Stimulated activated CD8-positive, alpha-beta memory T cell treated with anti-CD3 and anti-CD28 coated beads, Interleukin-7, amount 100 ng/mL, for 48 hours (primary cell): ENCODE data around the gene NKX1-1.
"Not testable (repeated sequence)": the region's sequence is repeated elsewhere in the genome, so short reads cannot be mapped to it uniquely, and the experiment has no call there.

Experiments
- DNase-seq, 2 donors: peaks; one replicate each; pipeline ENCODE4 v3.0.0-alpha.2; 2020; ENCODE audit warnings: low read depth in 1 of 2; ENCODE audit errors: extremely low read depth in 1 of 2

NKX1-1 gene

DNA sequence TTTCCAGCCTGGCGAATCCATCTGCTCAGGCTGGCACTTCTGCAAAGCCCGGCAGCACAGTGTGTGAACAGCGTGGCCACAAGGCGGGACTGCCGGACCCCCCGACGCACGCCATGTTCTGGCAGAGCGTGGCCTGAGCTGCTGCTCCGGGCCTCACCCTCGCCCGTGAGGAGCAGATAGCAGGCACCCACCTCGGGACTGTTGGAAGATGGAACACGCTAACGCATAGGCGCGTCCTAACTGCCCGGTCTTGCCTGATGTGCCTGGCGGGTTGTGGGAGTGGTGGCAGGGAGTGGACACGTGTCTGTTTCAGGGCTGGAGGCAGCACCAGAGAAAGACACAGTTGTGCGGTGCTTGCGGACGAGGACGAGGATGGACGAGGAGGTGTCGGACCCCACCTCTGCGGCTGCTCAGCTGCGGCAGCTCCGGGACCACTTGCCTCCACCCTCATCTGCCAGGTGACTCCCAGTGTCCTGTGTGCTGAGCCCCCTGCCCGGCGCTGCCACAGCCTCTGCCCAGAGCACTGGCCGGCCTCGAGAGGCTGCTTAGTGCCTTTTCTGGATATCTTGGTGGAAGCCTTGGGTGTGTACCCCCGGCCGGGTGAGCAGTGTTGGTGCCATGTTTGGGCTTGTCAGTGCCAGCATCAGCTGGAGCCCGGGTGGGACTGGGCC is 31.1 kb downstream of the NKX1-1 start:
- no peak for DNase-seq

GRCh38 chr4:1374706-1375045 is 31.6 kb downstream of the NKX1-1 start:
- DNase-seq = no peak

GRCh38 chr4:1373892-1374705 is 32.1 kb downstream of the NKX1-1 start:
- DNase-seq = no peak

- DNase-seq = not testable (repeated sequence)
Observed at GRCh38 chr4:1372576-1372975, 33.7 kb downstream of the NKX1-1 start.

- DNase-seq = no peak
Observed at GRCh38 chr4:1371176-1372165, 34.8 kb downstream of the NKX1-1 start.

DNA sequence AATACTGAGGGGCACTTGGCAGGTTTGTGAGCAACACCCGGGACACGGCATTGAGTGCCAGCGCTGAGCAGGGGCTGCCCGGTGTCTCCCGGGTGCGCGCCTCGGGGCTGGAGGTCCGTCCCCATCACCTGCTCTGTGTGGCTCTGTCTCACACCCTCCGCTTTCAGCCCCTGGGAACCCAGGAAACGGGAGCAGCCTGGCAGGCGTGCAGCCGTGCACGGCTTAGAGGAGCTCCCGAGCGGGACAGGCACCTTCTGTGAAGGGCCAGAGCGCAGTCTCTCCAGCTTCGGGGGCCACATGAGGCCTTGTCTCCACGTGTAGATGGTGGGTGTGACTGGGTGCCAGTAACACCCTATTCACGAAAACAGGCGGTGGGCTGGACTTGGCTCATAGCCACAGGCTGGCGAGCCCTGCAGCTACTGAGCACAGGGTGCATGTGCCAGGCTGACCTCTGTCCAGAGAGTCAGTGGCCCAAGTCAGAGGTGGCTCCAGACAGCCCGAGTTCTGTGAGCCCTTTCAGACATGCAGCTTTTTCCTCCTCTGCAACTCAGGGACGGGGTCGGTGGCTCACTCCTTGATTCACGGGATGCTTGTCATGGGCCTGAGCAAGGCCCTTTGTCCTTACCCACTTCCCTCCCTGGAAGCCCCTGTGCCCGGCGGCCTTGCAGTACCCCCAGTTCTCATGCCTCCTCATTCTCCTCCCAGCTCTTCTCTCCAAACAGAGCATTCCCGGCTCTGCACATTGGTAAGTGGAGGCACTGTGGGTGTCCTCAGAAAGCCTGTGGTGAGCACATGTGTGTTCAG is 35.7 kb downstream of the NKX1-1 start:
- DNase-seq = no peak

- no peak for DNase-seq
Observed at GRCh38 chr4:1369479-1370079, 36.7 kb downstream of the NKX1-1 start.

GRCh38 chr4:1369091-1369450 is 37.2 kb downstream of the NKX1-1 start:
- DNase-seq = no peak

- no peak for DNase-seq
Observed at GRCh38 chr4:1368421-1369090, 37.7 kb downstream of the NKX1-1 start.

DNA sequence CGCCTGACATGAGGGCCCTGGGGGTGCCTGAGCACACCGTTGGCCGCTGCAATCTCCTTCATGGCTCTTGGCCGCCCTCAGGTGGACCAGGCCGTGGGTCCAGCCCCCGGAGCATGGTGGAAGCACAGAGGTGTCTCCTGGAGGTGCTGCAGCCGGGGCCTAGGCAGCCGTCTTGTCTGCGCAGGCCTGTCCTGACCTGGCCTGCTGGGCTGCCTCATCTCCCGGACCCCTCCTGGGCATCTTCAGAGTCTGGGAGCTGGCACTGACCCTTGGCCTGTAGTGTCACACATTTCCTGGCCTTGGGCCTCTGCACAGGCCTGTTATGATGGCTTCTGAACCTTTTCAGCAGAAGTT is 38.3 kb downstream of the NKX1-1 start:
- DNase-seq = no peak

- no peak for DNase-seq
Observed at GRCh38 chr4:1367230-1367935, 38.9 kb downstream of the NKX1-1 start.

GRCh38 chr4:1366371-1367229 is 39.6 kb downstream of the NKX1-1 start:
- no peak for DNase-seq

GRCh38 chr4:1365271-1366178 is 40.7 kb downstream of the NKX1-1 start:
- no peak for DNase-seq

DNA sequence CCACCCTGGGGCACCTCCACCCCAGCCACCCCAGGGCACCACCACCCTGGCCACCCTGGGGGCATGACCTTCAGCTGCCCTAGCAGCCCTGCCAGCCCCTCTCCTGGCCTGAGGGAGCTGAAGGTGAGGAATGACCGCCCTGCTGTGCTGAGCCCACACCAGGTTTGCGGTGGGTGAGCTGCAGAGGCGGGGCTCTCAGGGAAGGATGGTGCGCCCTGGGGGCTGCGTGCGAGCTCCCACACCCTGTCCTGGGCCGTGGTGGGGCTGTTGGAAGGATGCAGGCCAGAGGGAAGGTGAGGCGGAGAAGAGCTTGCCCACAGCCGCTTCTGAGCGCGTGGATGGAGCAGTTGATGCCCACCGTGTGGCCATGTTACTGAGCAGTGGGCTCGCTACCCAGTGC is 41.5 kb downstream of the NKX1-1 start:
- DNase-seq = no peak

DNA sequence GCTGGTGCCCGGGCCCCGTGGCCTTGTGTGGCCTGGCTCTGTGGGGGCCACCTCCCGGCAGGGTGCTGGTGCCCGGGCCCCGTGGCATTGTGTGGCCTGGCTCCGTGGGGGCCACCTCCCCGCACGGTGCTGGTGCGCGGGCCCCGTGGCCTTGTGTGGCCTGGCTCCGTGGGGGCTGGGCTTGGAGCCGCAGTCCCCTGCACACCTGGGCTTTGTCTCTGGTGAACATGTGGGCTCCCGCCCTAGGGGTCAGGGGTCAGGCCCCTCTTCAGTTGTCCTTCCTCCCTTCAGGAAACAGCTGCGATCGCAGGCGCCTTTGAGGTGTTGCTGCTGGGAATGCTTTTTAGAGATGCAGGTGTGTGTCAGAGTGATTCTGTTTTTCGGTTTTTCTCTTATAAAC is 42.0 kb downstream of the NKX1-1 start:
- DNase-seq = no peak

- no peak for DNase-seq
Observed at GRCh38 chr4:1363513-1363912, 42.7 kb downstream of the NKX1-1 start.

DNA sequence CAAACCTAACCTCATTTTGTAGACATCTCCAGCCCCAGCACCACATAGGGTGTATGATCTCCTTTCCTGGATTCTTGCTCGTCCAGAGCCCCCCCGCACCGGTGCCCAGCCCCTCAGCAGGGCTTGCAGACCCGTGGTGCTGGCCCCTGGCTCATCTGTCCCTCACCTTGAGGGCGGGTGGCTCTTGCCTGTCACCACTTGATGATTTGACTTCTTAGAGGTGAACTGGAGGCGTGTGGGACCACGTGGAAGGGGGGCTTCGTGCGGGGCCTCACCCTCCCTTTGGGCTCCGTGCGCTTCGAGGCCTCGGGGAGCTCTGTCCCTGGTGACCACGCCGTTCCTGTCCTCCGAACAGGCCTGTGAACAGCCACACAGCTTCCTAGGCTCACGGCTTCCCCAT is 43.7 kb downstream of the NKX1-1 start:
- no peak for DNase-seq
